ENCODE measurements around the gene WFDC6.
"Not testable (repeated sequence)": the region's sequence is repeated elsewhere in the genome, so short reads cannot be mapped to it uniquely, and the experiment has no call there.

- TF ChIP-seq, protein P1, sequence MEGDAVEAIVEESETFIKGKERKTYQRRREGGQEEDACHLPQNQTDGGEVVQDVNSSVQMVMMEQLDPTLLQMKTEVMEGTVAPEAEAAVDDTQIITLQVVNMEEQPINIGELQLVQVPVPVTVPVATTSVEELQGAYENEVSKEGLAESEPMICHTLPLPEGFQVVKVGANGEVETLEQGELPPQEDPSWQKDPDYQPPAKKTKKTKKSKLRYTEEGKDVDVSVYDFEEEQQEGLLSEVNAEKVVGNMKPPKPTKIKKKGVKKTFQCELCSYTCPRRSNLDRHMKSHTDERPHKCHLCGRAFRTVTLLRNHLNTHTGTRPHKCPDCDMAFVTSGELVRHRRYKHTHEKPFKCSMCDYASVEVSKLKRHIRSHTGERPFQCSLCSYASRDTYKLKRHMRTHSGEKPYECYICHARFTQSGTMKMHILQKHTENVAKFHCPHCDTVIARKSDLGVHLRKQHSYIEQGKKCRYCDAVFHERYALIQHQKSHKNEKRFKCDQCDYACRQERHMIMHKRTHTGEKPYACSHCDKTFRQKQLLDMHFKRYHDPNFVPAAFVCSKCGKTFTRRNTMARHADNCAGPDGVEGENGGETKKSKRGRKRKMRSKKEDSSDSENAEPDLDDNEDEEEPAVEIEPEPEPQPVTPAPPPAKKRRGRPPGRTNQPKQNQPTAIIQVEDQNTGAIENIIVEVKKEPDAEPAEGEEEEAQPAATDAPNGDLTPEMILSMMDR (IDR thresholded peaks at IDR 0.05), result not testable (repeated sequence)
- TF ChIP-seq POLR2A (IDR thresholded peaks at IDR 0.05), result not testable (repeated sequence)
These were observed 30.4 kb upstream of the WFDC6 start for GRCh38 chr20:45569650-45570049.

All from adrenal gland (tissue), 5 donors.